Body of pancreas (tissue), 4 donors: ENCODE results near the gene CDK19. TPM values are rescaled to one million over a fixed set of nuclear protein-coding genes. Genes with fewer than 3 reads are reported as not detected.

ENCODE experiments used
- ATAC-seq: fragments of 150-250 bp; one replicate; pipeline ENCODE4 v1.9.1; 2016
- DNase-seq, 4 donors: peaks; one replicate each; pipeline ENCODE4 v3.0.0-alpha.2; 2019
- H3K27ac ChIP-seq, 4 donors: fragments of 200-600 bp; sonication (generic); 1 replicate in 3 of 4; 2 replicates in 1 of 4; pipeline versions ENCODE4 v1.5.1 to v1.6.1; 2016 to 2019; ENCODE audit warnings: mild to moderate bottlenecking in 1 of 4, mixed read lengths in 1 of 4, moderate library complexity in 1 of 4
- H3K27me3 ChIP-seq, 2 donors: fragments of 200-600 bp; sonication (generic); one replicate each; pipeline ENCODE4 v1.6.0; 2016; ENCODE audit warnings: mild to moderate bottlenecking in 1 of 2
- H3K36me3 ChIP-seq, 2 donors: fragments of 200-600 bp; sonication (generic); replicated peaks in 1 of 2; 2 replicates each; pipeline ENCODE4 v1.5.1; 2016; ENCODE audit warnings: low read depth in 2 of 2; ENCODE audit not compliant: insufficient read depth in 1 of 2
- H3K4me1 ChIP-seq: fragments of 200-600 bp; sonication (generic); one replicate; pipeline ENCODE4 v1.6.0; 2016
- H3K4me3 ChIP-seq, 2 donors: fragments of 200-600 bp; sonication (generic); 1 replicate in 1 of 2; 2 replicates in 1 of 2; pipeline ENCODE4 v1.5.1; 2016 to 2019
- H3K9me3 ChIP-seq, 3 donors: fragments of 200-600 bp; sonication (generic); 1 replicate in 2 of 3; 2 replicates in 1 of 3; pipeline ENCODE4 v1.5.1; 2016
- CTCF ChIP-seq, 7 experiments: fragments of 450-650 bp in 4 of 7; fragments of 200-600 bp in 3 of 7; sonication (generic) in 3 of 7; IDR thresholded peaks; one replicate each; pipeline ENCODE4 v1.5.1; 2016 to 2019; ENCODE audit warnings: antibody characterized with exemption in 7 of 7
- POLR2A ChIP-seq, 3 donors: fragments of 450-650 bp; IDR thresholded peaks; one replicate each; pipeline ENCODE4 v1.6.1; 2016; ENCODE audit warnings: antibody characterized with exemption in 3 of 3, mild to moderate bottlenecking in 2 of 3
- WGBS, 2 donors: methylation state at CpG; one replicate each; pipeline ENCODE4 v1.1.5; 2017; 5-methylcytosine and 5-hydroxymethylcytosine counted together
- intact Hi-C: fragments of 100-400 bp; cut with DNase I; formaldehyde crosslinking; loops from one replicate; pipeline ENCODE4 v1.15.1; 2023
- total RNA-seq, 2 donors: library from RNA; depleted of rRNA; stranded (reverse); fragments of >200 nt; gene quantifications; one replicate each; pipeline ENCODE4 v1.1.0, GENCODE V29; 2016

The CDK19 gene
- total RNA-seq, 2 donors from 2014 or later: 4.0 to 8.0 TPM

- no peaks in the 10 kb centered on the region for H3K27me3 ChIP-seq
- no peaks in the 10 kb centered on the region for H3K9me3 ChIP-seq
- no peak overlapping the region for H3K4me3 ChIP-seq
- no peak overlapping the region for H3K27ac ChIP-seq
- intact Hi-C loops: no loop called here
- H3K36me3 ChIP-seq: no peaks in the 10 kb centered on the region
- WGBS, 2 donors: 89 to 96% methylated on average over 8 to 21 of the region's 21 CpGs
- H3K4me1 ChIP-seq: no peaks in the 10 kb centered on the region
- ATAC-seq (no peak), DNase-seq (no peak)
- TF ChIP-seq POLR2A (IDR thresholded peaks at IDR 0.05): no peak
- no peak for TF ChIP-seq CTCF (IDR thresholded peaks at IDR 0.05)
Observed at GRCh38 chr6:110858016-110858415, 42.7 kb upstream of the CDK19 start.

- TF ChIP-seq CTCF (IDR thresholded peaks at IDR 0.05) (no peak), POLR2A (IDR thresholded peaks at IDR 0.05) (no peak)
- DNase-seq: no peak
- Histone ChIP-seq H3K27me3 (no peaks in the 10 kb centered on the region), H3K27ac (no peak overlapping the region), H3K36me3 (no peaks in the 10 kb centered on the region), H3K4me1 (no peaks in the 10 kb centered on the region), H3K4me3 (no peak overlapping the region), H3K9me3 (no peaks in the 10 kb centered on the region)
- 87 to 90% methylated on average over 3 of the region's 3 CpGs for WGBS, 2 donors
- intact Hi-C loops: no loop called here
- no peak for ATAC-seq
Observed at GRCh38 chr6:110856296-110856695, 41.0 kb upstream of the CDK19 start.

DNA sequence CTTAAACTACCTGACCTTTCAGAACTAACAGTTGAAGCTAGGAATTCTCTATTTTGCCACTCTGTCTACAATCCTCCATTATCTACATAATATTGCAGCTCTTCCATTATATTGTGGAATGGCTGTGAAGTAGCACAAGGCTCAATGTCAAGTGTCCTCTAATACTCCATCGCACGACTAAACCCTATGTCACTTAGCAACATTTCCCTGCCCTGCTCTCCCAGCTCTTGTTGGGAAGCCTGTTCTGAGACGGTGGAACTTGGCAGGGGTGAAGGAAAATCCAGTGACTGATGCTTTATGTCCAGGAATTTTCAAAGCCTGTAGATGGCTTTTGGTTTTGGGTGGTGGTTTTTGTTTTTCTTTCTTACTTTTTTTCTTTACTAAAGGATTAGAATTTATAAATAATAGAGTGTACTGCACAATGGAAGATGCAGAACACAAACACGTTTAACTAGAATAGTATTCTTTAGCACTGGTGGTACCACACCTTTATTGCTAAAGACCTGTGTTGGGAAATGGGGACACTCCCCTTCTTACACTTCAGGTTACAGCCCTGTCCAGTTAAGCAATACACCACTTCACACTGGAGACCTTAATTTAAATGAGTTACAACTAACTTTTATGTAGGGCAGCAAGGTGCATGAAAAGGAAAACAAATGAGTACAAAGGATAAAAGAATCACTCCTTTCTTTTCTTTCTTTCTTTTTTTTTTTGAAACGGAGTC lies 38.6 kb upstream of the CDK19 start:
- H3K9me3 ChIP-seq: no peaks in the 10 kb centered on the region
- no peaks in the 10 kb centered on the region for H3K36me3 ChIP-seq
- H3K27ac ChIP-seq: no peak overlapping the region
- no peak for DNase-seq
- intact Hi-C loops: no loop called here
- no peaks in the 10 kb centered on the region for H3K27me3 ChIP-seq
- H3K4me1 ChIP-seq: no peaks in the 10 kb centered on the region
- no peak for ATAC-seq
- 76 to 79% methylated on average over 5 of the region's 5 CpGs for WGBS, 2 donors
- TF ChIP-seq POLR2A (IDR thresholded peaks at IDR 0.05): no peak
- no peak for TF ChIP-seq CTCF (IDR thresholded peaks at IDR 0.05)
- H3K4me3 ChIP-seq: no peak overlapping the region

DNA sequence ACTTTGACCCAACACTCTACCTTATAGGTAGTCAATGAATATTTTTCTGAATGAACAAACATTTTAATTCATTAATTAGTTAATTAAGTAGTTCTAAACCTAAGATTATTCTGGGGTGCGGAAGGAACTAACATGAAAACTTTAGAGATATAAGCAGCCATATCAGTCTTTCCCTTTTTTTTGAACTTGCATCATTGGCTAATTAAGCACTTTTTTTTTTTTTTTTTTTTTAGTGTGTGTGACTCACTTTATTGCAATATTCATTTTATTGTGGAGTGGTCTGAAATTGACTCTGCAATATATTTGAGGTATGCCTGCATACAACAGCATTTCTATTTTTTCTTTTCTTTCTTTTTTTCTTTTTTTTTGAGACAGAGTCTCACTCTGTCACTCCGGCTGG lies 37.5 kb upstream of the CDK19 start:
- no peak for ATAC-seq
- intact Hi-C loops: no loop called here
- no peak for TF ChIP-seq POLR2A (IDR thresholded peaks at IDR 0.05)
- no peak for TF ChIP-seq CTCF (IDR thresholded peaks at IDR 0.05)
- no peak overlapping the region for H3K27ac ChIP-seq
- no peak for DNase-seq
- no peaks in the 10 kb centered on the region for H3K27me3 ChIP-seq
- H3K4me1 ChIP-seq: no peaks in the 10 kb centered on the region
- H3K4me3 ChIP-seq: no peak overlapping the region
- H3K36me3 ChIP-seq: no peaks in the 10 kb centered on the region
- H3K9me3 ChIP-seq: no peaks in the 10 kb centered on the region
- 95 to 98% methylated on average over 2 of the region's 2 CpGs for WGBS, 2 donors

- DNase-seq (no peak), ATAC-seq (no peak)
- H3K27me3 ChIP-seq: no peaks in the 10 kb centered on the region
- no peaks in the 10 kb centered on the region for H3K9me3 ChIP-seq
- intact Hi-C loops: no loop called here
- no peak overlapping the region for H3K27ac ChIP-seq
- no peaks in the 10 kb centered on the region for H3K4me1 ChIP-seq
- H3K4me3 ChIP-seq: no peak overlapping the region
- WGBS, 2 donors: 84% methylated on average over 4 of the region's 4 CpGs
- H3K36me3 ChIP-seq: no peaks in the 10 kb centered on the region
- TF ChIP-seq POLR2A (IDR thresholded peaks at IDR 0.05) (no peak), CTCF (IDR thresholded peaks at IDR 0.05) (no peak)
Observed at GRCh38 chr6:110849781-110850180, 34.5 kb upstream of the CDK19 start.
